GM08714 (cell line): ENCODE measurements around the gene PARD6B.
"Not testable (repeated sequence)": the region's sequence is repeated elsewhere in the genome, so short reads cannot be mapped to it uniquely, and the experiment has no call there.

Experiments
- H3K4me3 ChIP-seq: fragments of 200-500 bp; sonication (Bioruptor generic); 2 replicates; pipeline ENCODE4 v1.5.1; 2014; ENCODE audit warnings: mild to moderate bottlenecking, low read length, inconsistent platforms
- ZNF274 ChIP-seq: IDR thresholded peaks from 2 replicates; pipeline ENCODE4 v1.6.1; 2012; ENCODE audit warnings: mild to moderate bottlenecking, low read depth, low read length

PARD6B gene

DNA sequence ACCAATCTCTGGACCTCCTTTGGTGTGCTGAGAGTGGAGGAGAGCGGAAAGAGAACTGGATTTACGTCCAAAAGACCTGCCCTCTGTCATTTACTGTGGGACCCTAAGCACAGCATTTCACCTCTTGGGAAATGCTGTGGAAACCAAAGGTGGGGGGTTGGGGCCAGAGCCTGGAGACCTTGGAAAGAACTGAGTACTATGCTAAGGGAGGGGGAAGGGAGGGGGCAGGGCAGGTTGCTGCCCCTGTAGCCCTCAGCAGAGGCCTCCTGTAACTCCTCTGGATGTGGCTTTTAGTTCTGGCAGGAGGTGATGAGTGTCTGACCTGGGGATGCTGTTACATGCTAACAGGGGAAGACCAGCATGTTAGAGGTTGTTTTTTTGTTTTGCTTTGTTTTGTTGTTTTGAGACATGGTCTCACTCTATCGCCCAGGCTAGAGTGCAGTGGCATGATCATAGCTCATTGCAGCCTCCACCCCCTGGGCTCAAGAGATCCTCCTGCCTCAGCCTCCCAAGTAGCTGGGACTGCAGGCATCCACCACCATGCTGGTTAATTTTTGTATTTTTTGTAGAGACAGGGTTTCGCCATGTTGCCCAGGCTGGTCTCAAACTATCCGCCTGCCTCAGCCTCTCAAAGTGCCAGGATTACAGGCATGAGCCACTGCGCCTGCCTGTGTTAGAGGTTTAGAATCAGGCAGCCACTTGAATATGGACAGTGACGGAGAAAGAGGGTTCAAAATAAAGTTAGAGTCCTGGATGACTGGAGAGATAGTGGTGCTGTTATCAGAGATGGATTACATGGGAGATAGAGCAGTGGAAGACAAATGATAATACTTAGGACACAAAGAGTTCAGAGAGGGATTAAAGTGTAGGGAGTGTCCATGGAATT lies 18.4 kb upstream of the PARD6B start:
- TF ChIP-seq ZNF274, result no peak
- H3K4me3 ChIP-seq, result no peak overlapping the region

DNA sequence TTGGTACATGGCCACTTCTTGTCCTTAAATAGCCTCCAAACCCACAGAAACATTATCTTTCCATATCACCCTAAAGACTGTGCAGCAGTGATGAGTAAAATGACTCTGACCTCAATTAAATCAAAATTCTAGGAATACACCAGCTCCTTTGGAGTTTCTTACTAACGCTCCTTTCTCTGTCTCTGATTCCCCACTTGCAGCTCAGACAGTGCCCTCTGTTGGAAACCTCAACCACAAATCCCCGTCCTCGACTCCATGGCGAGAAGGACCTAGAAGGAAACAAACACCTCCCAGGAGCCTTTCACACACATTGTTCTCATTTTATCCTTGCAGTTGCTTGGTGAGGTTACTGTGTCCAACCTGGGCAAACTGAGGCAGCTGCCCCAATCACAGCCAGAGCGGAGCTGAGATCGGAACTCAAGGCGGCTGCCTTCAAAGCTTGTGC lies 17.7 kb upstream of the PARD6B start:
- no peak overlapping the region for H3K4me3 ChIP-seq
- no peak for TF ChIP-seq ZNF274

DNA sequence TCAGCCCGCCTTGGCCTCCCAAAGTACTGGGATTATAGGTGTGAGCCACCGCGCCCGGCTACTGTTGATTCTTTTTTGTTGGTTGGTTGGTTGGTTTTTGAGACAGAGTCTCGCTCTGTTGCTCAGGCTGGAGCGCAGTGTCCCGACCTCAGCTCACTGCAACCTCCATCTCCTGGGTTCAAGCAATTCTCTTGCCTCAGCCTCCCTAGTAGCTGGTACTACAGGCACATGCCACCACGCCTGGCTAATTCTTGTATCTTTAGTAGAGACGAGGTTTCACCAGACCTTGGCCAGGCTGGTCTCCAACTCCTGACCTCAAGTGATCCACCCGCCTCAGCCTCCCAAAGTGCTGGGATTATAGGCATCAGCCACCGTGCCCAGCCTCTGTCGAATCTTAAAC lies 17.0 kb upstream of the PARD6B start:
- not testable (repeated sequence) for H3K4me3 ChIP-seq

DNA sequence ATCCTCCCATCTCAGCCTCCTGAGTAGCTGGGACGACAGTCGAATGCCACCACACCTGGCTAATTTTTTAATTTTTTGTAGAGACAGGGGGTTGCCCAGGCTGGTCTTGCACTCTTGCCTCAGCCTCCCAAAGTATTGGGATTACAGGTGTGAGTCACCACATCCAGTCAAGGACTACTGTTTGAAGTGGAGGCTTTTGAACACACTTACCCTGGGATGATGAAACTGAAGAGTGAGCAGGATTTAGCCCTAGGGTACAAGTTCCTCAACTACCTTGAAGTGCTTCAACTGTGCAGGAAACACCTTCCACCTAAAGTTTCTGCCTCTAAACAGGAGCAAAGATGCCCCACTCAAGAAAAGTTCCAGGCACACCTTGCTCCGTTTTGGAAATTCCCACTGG lies 15.7 kb upstream of the PARD6B start:
- TF ChIP-seq ZNF274, result no peak
- no peak overlapping the region for H3K4me3 ChIP-seq

DNA sequence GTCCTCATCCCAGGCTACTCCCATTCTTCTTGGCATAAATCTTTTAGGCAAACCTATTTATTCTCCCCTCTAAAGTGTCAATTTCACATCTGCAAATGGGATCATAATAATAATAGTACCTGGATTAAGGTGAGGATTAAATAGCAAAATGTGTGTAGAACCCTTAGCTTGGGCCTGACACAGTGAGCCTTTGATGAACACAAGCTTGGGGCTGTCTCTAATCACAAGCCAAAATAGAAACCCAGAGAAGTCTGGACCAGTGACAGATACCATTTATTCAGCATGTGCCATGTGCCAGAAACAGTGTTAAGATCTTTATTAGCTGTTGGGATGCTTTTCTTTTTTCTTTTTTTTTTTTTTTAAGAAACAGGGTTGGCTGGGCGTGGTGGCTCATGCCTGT lies 14.9 kb upstream of the PARD6B start:
- H3K4me3 ChIP-seq, result no peak overlapping the region
- no peak for TF ChIP-seq ZNF274

DNA sequence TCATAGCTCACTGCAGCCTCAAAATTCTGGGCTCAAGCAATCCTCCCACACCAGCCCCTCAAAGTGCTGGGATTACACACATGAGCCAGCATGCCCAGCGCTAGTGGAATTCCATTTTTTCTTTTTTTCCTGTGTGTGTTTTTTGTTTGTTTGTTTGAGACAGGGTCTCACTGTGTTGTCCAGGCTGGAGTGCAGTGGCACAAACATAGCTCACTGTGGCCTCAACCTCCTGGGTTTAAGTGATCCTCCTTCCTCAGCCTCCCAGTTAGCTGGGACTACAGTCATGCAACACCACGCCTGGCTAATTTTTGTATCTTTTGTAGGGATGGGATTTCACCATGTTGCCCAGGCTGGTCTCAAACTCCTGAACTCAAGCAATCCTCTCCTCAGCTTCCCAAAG lies 14.1 kb upstream of the PARD6B start:
- no peak overlapping the region for H3K4me3 ChIP-seq
- TF ChIP-seq ZNF274, result no peak

DNA sequence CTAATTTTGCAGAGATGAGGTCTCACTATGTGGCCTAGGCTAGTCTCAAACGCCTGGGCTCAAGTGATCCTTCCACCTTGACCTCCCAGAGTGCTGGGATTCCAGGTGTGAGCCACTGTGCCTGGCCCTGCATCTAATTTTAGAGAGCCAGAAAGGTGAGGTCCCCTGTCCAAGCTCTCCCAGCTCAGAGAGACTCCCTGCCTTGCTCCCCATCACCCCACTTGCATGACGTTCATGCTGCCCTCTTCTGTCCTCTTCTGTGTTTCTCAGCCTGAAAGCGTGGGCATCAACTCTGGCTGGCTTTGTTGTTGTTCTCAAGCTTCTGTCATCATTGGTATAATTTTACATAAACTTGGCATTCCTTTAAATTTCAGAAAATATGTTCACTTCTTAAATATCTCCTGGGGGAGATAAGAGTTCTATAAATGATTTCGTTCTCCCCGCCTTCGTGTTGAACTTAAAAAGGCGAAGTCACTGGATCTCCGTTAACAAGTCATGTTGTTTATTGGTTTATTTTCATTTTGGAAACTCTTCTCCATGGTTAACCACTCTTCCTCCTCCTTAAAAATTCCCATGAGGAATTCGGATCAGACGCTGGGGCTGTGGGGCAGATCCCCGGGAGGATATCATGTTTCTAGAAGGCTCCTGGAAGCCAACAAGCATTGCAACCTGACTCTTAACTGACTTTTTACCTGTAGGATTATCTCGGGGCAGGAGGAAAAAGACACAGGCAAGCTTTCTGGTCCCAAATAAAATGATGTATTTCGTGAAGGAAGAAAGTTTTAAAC lies 13.2 kb upstream of the PARD6B start:
- H3K4me3 ChIP-seq, result no peak overlapping the region
- no peak for TF ChIP-seq ZNF274

DNA sequence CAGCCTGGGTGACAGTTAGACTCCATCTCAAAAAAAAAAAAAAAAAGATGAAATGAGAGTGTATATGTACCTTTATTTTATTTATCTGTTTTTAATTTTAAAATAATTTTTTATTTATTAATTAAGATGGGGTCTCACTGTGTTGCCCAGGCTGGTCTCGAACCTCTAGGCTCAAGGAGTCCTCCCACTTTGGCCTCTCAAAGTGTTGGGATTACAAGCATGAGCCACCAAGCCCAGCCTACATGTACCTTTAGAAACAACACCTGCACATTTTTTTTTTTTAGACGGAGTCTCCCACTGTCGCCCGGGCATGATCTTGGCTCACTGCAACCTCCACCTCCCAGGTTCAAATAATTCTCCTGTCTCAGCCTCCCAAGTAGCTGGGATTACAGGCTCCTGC lies 12.1 kb upstream of the PARD6B start:
- H3K4me3 ChIP-seq, result no peak overlapping the region
- no peak for TF ChIP-seq ZNF274

DNA sequence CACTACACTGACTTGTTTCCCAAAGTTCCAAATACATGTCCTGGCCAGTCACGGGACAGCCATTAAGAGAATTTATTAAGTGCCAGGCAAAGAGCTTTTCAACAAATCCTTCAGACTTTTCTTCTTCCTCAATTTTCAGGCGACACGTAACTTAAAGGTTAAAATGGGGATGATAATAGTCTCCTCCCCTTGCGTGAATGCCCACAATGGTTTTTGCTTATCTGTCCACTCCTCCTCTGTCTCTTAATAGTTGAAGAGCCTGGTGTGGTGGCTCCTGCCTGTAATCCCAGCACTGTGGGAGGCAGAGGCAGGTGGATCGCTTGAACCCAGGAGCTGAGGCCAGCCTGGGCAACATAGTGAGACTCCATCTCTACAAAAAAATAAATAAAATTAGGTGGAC lies 11.4 kb upstream of the PARD6B start:
- no peak for TF ChIP-seq ZNF274
- H3K4me3 ChIP-seq, result no peak overlapping the region

DNA sequence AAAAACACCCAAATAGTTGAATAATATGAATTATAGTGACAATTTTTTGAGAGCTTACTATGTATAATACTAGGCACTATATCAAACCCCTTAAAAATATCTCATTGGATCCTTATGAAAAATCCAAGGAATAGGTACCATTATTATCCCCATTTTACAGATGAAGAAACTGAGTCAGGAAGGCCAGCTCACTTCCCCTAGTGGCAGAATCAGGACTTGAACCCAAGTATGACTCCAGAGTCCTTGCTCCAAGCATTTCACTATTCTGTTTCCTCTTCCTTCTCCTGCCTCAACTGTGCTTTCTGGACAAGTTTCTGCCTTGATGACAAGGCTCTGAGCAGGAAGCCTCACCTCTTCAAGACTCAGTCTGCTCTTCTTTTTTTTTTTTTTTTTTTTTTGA lies 10.8 kb upstream of the PARD6B start:
- no peak for TF ChIP-seq ZNF274
- H3K4me3 ChIP-seq, result no peak overlapping the region

DNA sequence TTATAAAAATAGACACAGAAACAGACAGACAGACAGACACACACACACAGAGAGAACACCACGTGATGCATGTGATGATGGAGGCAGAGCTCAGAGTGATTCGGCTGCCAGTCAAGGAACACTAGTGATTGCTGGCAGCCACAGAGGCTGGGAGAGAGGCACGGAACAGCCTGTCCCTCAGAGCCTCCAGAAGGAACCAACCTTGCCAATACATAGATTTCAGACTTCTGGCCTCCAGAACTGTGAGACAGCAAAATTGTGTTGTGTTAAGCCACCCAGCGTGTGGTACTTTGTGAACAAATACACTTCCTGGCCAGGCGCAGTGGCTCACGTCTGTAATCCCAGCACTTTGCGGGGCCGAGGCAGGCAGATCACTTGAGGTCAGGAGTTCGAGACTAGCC lies 9.5 kb upstream of the PARD6B start:
- no peak for TF ChIP-seq ZNF274
- H3K4me3 ChIP-seq, result no peak overlapping the region

DNA sequence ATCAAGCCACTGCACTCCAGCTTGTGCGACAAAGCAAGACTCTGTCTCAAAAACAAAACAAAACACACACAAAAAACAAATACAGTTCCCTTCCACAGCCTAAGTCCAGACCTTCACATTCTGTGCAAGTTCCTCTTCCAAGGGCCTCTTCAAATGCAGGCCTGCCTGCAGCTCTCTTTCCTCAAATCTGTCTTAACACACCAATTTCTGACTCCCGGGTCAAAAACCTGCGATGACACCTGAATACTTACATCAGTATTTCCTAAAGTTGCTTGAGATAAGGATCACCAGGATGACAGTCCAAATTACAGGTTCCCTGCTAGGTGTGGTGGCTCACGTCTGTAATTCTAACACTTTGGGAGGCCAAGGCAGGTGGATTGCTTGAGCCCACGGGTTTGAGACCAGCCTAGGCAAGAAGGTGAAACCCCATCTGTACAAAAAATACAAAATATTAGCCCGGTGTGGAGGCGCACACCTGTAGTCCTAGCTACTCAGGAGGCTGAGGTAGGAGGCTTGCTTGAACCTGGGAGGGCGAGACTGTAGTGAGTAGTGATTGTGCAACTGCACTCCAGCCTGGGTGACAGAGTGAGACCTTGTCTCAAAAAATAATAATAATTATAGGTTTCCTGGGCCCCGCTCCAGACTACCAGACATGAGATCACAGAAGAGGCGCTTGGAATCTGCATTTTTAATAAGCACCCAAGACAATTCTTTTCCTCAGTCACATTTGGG lies 8.8 kb upstream of the PARD6B start:
- no peak overlapping the region for H3K4me3 ChIP-seq
- TF ChIP-seq ZNF274, result no peak

DNA sequence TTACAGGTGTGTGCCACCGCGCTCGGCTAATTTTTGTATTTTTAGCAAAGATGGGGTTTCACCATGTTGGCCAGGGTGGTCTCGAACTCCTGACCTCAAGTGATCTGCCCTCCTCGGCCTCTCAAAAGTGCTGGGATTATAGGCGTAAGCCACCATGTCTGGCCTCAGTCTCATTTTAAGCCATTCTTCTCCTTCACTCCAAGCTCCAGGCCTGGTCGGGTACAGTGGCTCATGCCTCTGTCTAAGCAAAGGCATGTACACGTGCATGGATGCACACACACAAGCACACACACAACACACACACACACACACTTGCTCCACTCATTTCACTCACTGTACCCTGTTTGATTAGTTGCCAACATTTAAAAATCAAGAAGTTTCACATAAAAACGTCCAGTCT lies 7.7 kb upstream of the PARD6B start:
- TF ChIP-seq ZNF274, result no peak

DNA sequence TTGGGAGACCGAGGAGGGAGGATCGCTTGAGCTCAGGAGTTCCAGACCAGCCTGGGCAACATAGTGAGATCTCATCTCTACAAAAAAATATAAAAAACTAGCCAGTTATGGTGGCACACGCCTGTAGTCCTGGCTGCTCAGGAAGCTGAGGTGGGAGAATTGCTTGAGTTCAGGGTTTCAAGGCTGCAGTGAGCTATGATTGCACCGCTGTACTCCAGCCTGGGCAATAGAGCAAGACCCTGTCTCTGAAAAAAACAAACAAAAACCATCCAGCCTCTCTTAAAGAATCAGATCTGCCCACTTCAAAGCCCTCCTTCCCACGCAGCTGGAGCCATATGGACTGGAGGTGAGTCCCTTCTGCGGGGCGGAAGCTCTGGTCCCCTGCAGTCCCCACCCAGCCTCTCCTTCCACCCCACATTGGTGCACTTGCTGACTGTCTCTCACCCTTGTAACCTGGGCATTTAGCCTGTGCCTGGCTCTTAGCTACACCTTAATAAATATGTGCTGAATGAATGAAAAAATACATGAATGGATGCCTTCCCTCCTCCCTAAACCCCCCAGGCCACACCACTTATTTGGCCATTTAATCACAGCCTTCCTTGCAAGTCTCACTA lies 7.2 kb upstream of the PARD6B start:
- no peak for TF ChIP-seq ZNF274
- no peak overlapping the region for H3K4me3 ChIP-seq

More for the DNA sequence above, 7.7 kb upstream of the PARD6B start:
- H3K4me3 ChIP-seq, result no peak overlapping the region
